Measurements from ENCODE around the gene PARD3B.

- TF ChIP-seq CTCF (IDR thresholded peaks at IDR 0.05; ENCODE audit: low read depth, low read length) (no peak), POLR2A (IDR thresholded peaks at IDR 0.05; ENCODE audit: extremely low read depth, insufficient read length) (no peak), MAX (IDR thresholded peaks at IDR 0.05; ENCODE audit: low read depth, low read length) (no peak), MYC (IDR thresholded peaks at IDR 0.05; ENCODE audit: low read depth, low read length) (no peak)
Measured at GRCh38 chr2:205073433-205074020, 528.3 kb downstream of the PARD3B start.
